HG03354 (cell line): ENCODE data around the gene TMEM208.

Experiments used
- ATAC-seq: cut with Tn5 transposase; IDR thresholded peaks from one replicate; pipeline ENCODE4 v1.9.1; 2021; ENCODE audit warnings: mild to moderate bottlenecking; ENCODE audit not compliant: unreplicated experiment, poor library complexity, severe bottlenecking

TMEM208 gene

DNA sequence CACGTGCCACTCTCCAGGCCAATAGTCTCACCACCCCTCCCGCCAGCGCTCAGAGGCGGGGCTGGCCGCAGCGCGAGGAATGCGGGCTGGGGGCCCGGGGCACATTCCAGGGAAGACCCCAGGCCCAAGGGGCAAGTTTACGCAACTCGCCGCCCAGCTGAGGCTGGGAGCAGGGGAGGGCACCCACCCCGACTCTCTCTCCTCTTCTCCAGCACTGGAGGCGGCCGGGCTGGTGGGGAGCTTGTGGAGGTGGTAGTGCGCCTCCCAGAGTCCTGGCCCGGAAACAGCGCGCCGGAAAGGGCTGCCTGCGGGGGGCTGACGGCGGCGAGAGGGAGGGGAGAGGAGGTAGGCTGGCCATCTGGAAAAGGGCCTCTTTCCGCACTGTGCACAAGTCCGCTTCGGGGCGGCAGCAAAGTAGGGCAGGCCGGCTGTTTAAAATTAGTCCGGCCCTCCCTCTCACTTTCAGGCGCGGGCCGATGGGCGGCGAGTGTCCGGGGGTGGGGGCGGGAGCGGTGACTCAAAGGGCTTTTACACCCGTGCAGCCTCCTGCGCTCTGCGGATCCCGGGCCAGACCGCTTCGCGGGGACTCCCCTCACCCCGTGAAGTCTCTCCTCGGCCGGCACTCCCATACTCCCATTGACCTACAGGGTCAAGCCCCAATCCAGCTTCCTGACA is 19.3 kb downstream of the TMEM208 start:
- ATAC-seq: peak; percentile 24

DNA sequence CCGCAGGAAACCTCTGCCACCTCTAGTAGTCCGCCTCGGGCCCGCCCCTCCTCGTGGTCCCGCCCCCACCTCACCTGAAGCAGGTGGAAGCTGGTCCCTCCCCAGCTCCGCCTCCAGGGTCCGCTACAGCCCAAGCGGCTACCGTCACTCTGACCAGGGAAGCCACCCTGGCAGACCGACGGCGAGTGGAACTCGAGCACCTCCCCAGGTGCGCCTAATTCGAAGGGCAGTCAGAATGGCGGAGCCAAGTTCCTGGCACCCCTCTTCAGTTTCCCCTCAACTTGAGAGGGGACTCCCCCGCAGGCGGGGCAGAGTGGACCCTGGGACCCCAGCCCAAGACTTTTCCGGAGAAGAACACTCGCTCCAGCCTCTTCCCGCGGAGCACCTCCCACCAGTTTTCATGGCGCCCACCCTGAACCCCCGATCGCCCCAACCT is 19.8 kb downstream of the TMEM208 start:
- ATAC-seq: peak; percentile 15

DNA sequence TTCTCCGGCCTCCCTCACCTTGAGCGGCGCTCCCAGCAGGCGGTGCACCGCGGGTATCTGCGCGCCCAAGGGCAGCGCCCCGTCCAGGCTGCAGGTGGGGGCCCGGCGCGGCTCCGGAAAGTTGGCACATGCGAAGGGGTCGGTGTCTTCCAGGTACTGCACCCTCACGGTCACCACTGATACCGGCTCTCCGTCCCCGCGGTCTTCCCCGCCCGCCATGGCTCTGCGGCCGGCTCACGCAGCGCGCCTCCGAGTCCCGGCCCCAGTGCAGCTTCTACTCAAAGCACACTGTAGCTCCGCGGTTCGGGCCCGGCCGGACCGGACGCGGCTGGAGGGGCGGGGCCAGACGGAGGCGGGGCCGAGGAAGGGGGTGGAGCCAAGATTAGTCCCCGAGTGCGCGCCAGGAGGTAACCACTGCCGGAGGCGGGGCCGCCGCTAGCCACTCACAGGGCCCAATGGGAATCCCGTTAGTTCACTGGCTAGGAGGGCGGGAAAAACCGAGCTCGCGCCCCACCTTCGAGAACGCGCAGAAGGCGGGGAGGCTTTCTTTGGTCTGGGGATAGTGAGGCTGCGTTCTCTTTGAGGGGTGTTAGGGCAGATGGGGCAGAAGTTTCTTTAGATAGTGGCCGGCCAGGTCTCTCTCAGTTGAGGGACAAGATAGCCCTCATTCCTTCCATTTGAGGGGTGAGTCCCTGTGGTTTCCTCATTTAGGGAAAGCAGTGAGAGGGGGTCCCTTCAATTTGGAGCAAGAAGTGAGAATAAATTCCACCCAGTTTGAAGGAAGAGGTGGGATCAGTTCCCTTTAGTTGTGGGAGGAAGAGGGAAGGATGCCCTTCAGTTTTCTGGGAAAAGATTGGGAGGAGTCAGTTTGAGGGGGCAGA is 20.5 kb downstream of the TMEM208 start, which contains the start of gene FHOD1:
Gene FHOD1, minus strand, starts transcription at position 290 of the 881 bp plus-strand sequence. Its CDS starts 71 bp downstream, at position 219.
- peak; percentile 50 for ATAC-seq

DNA sequence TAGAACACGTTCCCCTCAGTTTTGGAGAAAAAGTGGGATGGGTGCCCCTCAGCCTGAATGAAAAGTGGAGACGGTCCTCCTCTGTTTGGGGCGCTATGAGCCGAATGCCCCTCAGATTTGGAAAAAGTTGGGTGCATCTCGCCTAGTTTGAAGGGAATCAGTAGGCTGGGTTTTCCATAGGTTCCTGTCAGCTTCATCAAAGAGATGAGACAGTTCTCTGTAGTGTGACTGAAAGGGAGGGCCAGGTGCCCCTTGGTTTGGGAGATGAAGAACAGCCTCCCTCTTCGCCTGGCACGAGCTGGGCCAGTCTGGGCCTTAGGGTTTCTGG is 21.1 kb downstream of the TMEM208 start:
- no peak for ATAC-seq

DNA sequence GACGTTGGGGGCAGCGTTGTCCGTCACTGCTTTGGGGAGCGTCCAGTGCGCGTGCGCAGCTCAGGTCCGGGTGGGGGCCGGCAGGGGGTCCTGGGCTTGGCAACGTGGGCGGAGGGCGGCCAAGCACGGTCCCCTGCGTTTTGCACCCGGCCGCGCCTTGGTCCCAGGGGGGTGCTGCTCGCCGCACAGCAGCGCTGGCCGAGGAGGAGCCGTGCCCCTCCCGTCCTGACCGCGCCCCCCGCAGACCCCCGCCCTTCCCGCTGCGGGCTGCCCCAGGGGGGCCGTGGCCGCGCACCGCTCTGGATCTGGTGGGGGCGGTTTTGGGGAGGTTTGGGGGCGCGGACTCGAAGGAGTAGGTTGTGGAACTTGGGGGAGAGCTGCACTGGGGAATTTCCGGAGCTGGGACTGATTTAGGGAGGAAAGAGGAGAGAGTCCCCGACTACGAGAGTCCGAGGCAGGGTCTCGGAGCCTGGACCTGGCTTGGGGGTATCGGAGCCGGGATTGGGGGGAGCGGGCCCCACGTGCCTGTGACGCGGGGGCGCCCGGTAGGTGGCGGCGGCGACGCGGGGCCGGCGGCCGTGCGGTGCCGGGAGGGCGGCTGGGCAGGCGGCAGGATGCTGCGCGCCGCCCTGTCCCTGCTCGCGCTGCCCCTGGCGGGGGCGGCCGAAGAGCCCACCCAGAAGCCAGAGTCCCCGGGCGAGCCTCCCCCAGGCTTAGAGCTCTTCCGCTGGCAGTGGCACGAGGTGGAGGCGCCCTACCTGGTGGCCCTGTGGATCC is 21.7 kb downstream of the TMEM208 start, which contains the start of gene SLC9A5:
Gene SLC9A5, plus strand, starts transcription at position 579 of the 777 bp plus-strand sequence. Its CDS starts 36 bp downstream, at position 615.
- ATAC-seq: no peak

DNA sequence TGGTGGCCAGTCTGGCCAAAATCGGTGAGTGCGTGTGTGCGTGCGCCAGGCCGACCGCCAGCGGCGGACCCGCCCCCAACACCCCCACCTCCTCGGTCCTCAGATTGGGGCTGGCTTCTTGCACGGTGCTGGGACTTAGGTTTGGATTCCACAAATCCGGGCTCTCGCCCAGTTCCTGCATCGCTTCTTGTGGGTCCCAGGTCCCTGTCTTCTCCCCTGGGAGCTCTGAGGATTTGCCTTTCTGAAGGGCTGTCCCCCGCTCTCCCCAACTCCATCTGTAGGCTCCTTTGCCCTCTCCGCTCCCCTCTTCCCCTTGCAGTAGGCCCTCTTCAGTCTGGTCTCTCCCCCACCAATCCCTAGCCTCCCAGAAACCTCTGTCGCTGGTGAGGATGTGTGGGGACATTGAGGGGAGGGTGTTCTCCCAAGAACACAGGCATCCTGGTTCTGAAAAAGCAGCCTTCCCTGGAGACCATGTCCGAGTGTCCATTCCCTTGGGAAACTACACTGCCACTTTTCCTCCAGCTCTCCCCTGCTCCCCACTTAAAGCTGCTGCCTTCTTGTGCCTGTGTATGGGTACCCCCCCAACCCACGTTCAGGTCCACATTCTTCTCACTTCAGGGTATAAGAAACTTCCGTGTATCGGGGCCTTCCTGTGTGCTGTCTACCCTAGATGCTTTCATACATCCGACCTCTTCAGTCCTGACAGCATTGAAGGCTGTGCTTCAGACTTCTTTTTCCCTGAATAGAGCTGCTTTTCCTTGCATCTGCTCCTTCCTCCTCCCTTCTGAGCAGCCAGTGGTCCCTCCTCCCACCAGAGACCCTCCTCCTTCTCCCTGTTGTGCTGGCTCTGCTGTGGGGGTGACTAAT is 22.5 kb downstream of the TMEM208 start:
- ATAC-seq: no peak

DNA sequence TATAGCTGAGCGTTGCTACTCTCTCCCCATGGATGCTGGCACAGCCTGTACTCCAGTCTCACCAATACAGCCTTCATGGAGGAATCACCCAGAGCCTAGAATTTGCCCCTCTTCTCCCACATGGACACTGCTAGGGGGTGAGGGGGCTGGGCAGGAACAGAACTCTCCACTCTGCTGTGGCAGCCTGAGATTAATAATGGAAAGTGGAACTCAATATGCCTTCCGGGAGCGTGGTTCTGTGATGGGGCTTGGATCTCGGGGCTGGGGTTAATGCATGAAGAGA is 23.1 kb downstream of the TMEM208 start:
- ATAC-seq: no peak

DNA sequence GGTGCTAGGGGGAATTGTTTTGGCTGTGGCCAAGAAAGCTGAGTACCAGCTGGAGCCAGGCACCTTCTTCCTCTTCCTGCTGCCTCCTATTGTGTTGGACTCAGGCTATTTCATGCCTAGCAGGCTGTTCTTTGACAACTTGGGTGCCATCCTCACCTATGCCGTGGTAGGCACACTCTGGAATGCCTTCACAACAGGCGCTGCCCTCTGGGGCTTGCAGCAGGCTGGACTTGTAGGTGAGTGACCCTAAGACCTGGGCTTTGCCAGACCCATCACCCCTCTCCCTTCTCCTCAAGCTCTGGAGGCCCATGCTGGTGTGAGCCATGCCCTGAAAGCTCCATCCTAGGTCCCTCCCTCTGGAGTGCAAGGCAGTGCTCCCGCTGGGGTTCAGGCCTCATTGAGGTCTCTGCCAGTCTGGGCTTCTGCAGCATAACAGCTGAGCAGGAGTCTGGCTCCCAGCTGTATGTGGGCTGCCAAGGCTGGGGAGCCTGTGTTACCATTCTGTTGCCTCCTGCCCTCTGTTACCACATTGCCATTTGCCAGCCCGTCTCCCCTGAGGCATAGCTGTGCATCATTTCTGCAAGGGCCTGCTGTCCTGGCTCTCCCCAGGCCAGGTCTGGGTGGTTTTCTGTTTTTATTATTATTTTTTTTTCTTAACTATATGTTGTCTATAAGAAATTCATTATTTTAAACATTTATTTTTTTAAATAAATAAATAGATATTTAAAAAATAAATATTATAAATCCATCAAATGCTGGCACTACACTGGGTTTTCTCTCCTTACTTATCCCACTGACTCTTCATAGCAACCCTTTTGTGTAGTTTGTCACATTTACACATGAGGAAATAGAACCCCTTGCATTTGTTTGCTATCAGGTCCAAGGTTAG is 25.9 kb downstream of the TMEM208 start:
- no peak for ATAC-seq

DNA sequence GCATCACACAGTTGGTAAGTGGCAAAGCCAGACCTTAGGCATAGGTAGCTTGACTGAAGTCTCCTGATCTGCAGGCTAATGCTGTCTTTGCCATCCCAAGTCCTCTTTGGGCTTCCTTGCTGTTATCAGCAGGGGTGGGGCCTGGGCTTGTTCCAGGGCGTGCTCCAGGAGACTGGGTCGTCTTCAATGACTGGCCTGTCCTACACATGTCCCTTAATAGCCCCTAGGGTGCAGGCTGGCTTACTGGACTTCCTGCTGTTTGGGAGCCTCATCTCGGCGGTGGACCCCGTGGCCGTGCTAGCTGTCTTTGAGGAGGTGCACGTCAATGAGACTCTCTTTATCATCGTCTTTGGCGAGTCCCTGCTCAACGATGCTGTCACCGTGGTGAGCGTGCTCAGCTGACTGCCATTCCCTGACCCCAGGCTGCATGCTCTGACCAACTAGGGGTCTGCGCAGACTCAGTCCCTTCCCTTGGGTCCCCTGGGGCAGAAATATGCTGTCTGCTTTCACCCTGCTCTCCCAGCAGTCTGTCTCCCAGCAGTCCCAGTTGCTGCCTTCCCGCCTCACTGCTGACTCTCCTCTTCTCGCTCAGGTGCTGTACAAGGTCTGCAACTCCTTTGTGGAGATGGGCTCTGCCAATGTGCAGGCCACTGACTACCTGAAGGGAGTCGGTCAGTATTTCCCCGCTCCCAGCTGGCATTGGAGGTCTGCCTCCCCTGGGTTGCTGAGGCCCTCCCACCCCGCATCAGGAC is 28.0 kb downstream of the TMEM208 start:
- no peak for ATAC-seq

DNA sequence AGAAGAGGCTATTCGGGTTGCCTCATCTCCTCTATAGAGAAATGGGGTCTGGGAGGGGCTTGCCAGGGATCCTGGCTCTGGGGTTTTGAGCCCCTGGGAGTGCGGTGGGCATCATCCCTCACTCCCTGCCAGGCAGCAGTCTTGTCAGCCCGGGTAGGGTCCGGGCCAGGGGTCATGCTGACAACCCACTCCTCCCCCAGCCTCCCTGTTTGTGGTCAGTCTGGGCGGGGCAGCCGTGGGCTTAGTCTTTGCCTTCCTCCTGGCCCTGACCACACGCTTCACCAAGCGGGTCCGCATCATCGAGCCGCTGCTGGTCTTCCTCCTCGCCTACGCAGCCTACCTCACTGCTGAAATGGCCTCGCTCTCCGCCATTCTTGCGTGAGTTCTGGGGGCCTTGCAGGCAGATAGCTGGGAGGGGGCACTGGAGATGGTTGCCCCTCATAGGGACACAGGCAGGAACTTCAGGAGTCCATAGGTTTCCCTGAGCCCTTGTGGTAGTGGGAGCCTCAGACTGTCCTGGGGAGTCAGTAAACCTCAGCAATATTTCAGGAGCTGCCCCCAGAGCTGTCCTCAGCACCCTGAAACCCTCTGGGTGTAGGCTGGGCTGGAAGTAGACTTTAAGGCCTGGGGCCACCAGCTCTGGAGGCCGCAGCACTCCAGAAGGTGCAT is 28.8 kb downstream of the TMEM208 start:
- no peak for ATAC-seq

DNA sequence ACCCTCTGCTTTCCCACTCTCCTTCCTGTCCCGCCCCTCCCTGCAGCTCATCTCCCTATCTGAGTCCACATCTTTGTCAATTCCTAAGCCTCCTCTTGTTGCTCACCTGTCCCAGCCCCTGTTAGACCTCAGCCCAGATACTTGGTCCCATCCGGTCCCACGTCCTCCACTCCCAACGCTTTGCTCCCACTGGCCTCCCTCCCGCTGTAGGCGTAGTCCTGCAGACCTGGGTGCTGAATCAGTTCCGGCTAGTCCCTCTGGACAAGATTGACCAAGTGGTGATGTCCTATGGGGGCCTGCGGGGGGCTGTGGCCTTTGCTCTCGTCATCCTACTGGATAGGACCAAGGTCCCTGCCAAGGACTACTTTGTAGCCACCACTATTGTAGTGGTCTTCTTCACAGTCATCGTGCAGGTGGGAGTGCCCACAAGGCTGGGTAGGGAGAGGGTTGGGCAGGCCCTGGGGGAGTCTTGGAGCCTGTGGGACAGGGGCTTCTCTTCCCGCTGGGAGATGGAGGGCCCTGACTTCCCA is 29.8 kb downstream of the TMEM208 start:
- no peak for ATAC-seq

DNA sequence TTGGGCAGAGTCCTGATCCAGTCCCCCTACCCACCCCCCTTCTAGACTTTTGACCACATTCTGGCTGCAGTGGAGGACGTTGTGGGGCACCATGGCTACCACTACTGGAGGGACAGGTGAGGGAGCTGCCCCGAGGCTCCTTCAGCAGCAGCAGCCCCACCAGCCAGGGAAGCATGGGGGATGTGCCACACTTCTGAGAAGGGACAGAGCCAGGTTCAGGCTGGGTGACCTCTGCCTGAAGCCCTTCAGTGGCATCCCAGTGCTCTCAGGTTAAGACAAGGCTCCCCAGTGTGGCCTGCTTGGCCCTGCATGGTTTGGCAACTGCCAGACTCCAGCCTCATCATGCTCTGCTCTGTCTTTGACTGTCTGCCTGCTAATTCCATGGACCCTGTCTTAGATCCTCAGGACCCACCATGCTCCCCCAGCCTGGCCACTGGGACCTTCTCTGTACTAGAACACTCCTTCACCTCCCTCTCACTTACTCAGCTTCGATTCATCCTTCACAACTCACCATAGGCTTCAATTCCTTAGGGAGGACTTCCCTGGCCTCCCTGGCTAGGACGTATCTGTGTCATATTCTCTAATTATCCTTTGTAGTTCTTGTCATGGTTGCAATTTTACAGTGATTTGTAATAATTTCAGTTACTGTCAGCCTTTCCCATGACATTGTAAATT is 30.7 kb downstream of the TMEM208 start:
- ATAC-seq: no peak

DNA sequence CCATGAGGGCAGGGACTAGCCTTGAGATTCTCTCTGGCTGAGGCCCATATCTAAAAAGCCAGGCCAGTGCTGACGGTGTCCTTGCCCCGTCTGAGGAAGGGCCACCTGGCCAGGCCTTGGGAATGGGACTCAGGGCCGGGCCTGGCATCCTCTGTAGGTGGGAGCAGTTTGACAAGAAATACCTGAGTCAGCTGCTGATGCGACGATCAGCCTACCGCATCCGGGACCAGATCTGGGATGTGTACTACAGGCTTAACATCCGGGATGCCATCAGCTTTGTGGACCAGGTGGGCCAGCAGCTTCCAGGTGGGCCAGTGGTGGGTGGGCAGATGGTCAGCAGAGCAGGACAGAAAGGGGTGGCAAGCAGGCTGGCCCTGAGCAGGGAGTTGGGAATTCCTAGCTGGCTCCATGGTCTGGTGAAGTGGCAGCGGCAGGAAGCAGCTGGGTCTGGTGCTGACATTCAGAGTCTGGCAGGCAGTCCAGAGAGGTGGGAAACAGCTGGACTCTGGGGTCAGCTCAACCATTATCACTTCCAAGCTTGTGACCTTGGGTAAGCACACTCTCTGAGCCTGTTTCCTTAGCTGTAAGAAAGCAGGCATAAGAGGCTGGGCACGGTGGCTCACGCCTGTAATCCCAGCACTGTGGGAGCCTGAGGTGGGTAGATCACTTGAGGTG is 31.4 kb downstream of the TMEM208 start:
- ATAC-seq: no peak

DNA sequence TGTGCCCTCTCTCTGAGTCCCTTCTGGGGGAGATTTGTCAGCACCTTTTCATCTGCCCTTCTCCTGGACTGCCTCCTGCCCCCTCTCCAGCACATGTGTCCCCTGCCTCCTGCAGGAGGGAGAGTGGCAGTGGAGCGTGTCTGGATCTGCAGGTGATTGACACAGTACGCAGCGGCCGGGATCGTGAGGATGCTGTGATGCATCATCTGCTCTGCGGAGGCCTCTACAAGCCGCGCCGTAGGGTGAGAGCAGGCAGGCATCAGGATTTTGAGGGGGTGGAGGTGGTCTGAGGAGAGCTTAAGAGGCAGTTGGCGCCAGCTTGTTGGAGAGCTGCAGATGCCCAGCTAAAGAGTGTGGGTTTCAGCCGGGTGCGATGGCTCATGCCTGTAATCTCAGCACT is 32.8 kb downstream of the TMEM208 start:
- no peak for ATAC-seq

DNA sequence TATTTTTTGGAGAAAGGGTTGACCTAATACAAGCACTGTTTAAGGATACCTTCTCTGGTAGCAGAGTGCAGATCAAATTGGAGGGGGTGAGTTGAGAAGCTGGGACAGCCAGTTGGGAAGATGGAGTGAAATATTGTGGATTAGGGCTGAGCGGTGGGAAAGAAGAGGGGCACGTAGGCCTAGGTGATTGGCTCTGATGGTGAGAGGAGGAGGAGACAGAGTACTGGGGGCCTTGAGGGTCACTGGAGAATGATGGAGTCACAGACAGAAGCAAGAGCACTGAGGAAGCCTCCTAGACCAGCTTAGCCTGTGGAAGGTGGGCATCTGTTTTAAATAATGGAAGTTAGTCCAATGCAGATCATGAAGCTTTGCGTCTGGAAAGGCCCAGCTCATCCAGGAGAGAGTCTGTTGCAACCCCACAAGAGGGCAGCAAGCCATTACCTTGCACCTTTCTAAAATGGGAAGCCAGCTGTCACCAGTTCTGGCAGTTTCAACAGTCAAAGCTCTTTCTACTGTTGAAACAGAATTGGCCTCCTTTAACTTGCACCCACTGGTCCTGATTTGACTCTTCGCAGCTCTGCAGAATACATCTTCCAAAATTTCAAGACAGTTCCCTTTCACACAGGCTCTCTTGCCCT is 33.6 kb downstream of the TMEM208 start:
- ATAC-seq: no peak

DNA sequence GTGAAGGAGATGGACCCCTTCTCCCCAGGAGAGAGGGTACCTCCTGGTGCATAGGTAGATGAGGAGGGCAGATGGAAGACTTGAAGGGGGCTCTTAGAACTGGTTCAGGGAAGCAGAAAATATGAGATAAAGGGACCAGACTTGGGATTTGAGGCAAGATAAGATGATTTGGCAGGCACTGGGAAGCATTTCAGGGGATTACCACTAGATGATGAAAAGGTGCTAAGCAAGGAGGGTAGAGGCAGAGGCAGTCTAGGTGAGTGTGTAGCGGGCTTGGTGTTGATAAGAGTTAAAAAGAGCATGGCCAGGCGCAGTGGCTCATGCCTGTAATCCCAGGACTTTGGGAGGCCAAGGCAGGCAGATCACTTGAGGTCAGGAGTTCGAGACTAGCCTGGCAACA is 36.3 kb downstream of the TMEM208 start:
- no peak for ATAC-seq
